Loucy (cell line): ENCODE data around the gene EPB41L2.
A peak's percentile ranks its signal among the peaks of the same experiment; 100 is the strongest.

Experiments used
- H2AFZ ChIP-seq: fragments of 200-600 bp; sonication (generic); 2 replicates; pipeline ENCODE4 v1.6.0; 2016; ENCODE audit warnings: antibody characterized with exemption, mild to moderate bottlenecking, low read length, moderate library complexity
- H3F3A ChIP-seq: fragments of 200-600 bp; 2 replicates; pipeline ENCODE4 v1.6.0; 2016; ENCODE audit warnings: antibody characterized with exemption, low read depth, mild to moderate bottlenecking
- H3K27me3 ChIP-seq: fragments of 200-600 bp; sonication (generic); 2 replicates; pipeline ENCODE4 v1.6.1; 2014; ENCODE audit warnings: low read length, mild to moderate bottlenecking; ENCODE audit not compliant: insufficient read depth, poor library complexity, severe bottlenecking
- H3K36me3 ChIP-seq: fragments of 200-600 bp; sonication (generic); 2 replicates; pipeline ENCODE4 v1.6.1; 2016; ENCODE audit warnings: low read length; ENCODE audit not compliant: insufficient read depth
- H3K4me1 ChIP-seq: fragments of 200-600 bp; sonication (generic); 2 replicates; pipeline ENCODE4 v1.5.1; 2014; ENCODE audit warnings: low read length, mild to moderate bottlenecking; ENCODE audit not compliant: insufficient read depth, poor library complexity, severe bottlenecking
- H3K4me2 ChIP-seq: fragments of 200-600 bp; sonication (generic); 2 replicates; pipeline ENCODE4 v1.6.0; 2014; ENCODE audit warnings: antibody characterized with exemption, low read length, low read depth, mild to moderate bottlenecking; ENCODE audit not compliant: poor library complexity, severe bottlenecking
- H3K4me3 ChIP-seq: fragments of 200-600 bp; sonication (generic); 2 replicates; pipeline ENCODE4 v1.5.1; 2014; ENCODE audit warnings: low read length, mild to moderate bottlenecking, mixed read lengths; ENCODE audit not compliant: poor library complexity, severe bottlenecking
- H3K79me2 ChIP-seq: fragments of 200-600 bp; sonication (generic); 2 replicates; pipeline ENCODE4 v1.6.1; 2014; ENCODE audit warnings: low read length; ENCODE audit not compliant: insufficient read depth
- H3K9ac ChIP-seq: fragments of 200-600 bp; sonication (generic); 2 replicates; pipeline ENCODE4 v1.6.0; 2014; ENCODE audit warnings: mild to moderate bottlenecking, low read depth, low read length, moderate library complexity; ENCODE audit not compliant: poor library complexity, severe bottlenecking
- H3K9me2 ChIP-seq: fragments of 200-600 bp; sonication (generic); replicated peaks from 2 replicates; pipeline ENCODE4 v1.6.1; 2016; ENCODE audit warnings: low read depth, low read length, mixed read lengths
- H3K9me3 ChIP-seq: fragments of 200-600 bp; sonication (generic); 2 replicates; pipeline ENCODE4 v1.6.1; 2014; ENCODE audit warnings: mild to moderate bottlenecking, antibody characterized with exemption, low read length, low read depth; ENCODE audit not compliant: insufficient read depth
- H4K20me1 ChIP-seq: fragments of 200-600 bp; sonication (generic); 2 replicates; pipeline ENCODE4 v1.6.0; 2014; ENCODE audit warnings: antibody characterized with exemption, low read length, mild to moderate bottlenecking; ENCODE audit not compliant: insufficient read depth, poor library complexity, severe bottlenecking
- EZH2phosphoT487 ChIP-seq: fragments of 200-600 bp; IDR thresholded peaks from 2 replicates; pipeline ENCODE4 v1.6.1; 2018; ENCODE audit warnings: antibody characterized with exemption, mild to moderate bottlenecking, moderate library complexity, borderline replicate concordance
- TF ChIP-seq, protein P1 (sequence below): fragments of 200-600 bp; sonication (generic); conservative IDR thresholded peaks from 2 replicates; pipeline ENCODE4 v1.5.1; 2014; ENCODE audit warnings: mild to moderate bottlenecking, antibody characterized with exemption, low read length

The EPB41L2 gene

DNA sequence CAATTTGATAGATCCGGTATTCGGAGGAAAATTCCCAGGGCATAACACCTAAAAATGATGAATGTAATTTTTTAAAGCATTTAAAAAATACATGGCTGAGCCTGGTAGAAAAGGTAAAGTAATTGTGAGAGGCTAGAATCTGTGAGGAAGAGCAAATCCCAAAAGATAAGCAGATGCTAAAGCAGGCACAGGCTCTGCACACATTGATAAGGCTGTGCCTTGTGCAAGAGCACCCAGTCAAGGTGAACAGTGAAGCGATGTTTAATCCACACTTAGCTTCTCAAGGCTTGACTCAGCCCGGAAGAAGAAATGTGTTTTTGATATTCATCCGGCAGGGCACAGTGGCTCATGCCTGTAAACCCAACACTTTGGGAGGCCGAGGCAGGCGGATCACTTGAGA is 5.1 kb upstream of the EPB41L2 start:
- Histone ChIP-seq H3K4me2 (no peak overlapping the region), H3K9me2 (no peaks in the 10 kb centered on the region), H3K27me3 (no peaks in the 10 kb centered on the region), H3K4me3 (no peak overlapping the region), H4K20me1 (no peaks in the 10 kb centered on the region), H2AFZ (no peak overlapping the region), H3F3A (no peaks in the 10 kb centered on the region), H3K36me3 (no peaks in the 10 kb centered on the region), H3K9me3 (no peaks in the 10 kb centered on the region), H3K9ac (no peak overlapping the region), H3K4me1 (peaks cover 6% of the 10 kb centered on the region), H3K79me2 (no peaks in the 10 kb centered on the region)
- TF ChIP-seq, protein P1, sequence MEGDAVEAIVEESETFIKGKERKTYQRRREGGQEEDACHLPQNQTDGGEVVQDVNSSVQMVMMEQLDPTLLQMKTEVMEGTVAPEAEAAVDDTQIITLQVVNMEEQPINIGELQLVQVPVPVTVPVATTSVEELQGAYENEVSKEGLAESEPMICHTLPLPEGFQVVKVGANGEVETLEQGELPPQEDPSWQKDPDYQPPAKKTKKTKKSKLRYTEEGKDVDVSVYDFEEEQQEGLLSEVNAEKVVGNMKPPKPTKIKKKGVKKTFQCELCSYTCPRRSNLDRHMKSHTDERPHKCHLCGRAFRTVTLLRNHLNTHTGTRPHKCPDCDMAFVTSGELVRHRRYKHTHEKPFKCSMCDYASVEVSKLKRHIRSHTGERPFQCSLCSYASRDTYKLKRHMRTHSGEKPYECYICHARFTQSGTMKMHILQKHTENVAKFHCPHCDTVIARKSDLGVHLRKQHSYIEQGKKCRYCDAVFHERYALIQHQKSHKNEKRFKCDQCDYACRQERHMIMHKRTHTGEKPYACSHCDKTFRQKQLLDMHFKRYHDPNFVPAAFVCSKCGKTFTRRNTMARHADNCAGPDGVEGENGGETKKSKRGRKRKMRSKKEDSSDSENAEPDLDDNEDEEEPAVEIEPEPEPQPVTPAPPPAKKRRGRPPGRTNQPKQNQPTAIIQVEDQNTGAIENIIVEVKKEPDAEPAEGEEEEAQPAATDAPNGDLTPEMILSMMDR, result no peak
- TF ChIP-seq EZH2phosphoT487, result no peak

DNA sequence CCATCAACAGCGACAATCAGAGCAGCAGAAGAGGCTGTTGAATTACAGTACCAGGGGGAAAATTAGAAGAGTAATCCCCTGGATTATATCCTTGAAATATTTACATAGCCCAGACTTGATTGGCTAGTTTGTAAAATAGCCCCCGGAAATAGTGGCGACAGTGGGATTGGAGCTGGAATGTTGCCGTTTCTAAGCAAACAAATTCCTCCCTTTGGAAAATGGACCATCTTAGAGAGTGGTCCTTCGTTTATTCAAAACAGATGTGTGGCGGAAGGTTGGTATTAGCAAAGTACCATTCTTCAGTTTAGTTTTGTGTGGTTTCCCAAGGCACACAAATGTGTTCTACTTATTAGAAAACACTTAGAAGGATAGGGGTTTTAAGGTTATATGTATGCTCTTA is 4.5 kb upstream of the EPB41L2 start:
- no peak overlapping the region for H3K4me3 ChIP-seq
- no peaks in the 10 kb centered on the region for H3K36me3 ChIP-seq
- no peaks in the 10 kb centered on the region for H3F3A ChIP-seq
- no peaks in the 10 kb centered on the region for H3K9me2 ChIP-seq
- H3K79me2 ChIP-seq, result peaks cover 5% of the 10 kb centered on the region
- TF ChIP-seq, protein P1, result no peak
- TF ChIP-seq EZH2phosphoT487, result no peak
- no peak overlapping the region for H3K4me2 ChIP-seq
- no peak overlapping the region for H2AFZ ChIP-seq
- no peak overlapping the region for H3K9ac ChIP-seq
- H3K4me1 ChIP-seq, result peaks cover 6% of the 10 kb centered on the region
- H3K9me3 ChIP-seq, result no peaks in the 10 kb centered on the region
- no peaks in the 10 kb centered on the region for H3K27me3 ChIP-seq
- no peaks in the 10 kb centered on the region for H4K20me1 ChIP-seq

DNA sequence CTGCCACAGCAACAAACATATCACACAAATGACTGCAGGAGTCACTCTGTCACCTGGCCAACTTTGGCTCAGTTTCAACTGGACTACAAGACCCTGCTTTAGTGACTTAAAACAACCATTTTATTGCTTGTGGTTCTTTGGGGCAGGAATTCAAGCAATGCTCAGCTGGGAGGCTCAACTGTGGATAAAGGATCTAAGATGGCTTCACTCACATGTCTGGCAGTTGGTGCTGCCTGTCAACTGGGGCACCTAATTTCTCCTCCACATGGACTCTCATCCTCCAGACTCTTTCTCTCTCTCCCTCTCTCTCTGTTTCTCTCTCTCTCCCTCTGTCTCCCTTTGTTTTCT is 2.8 kb upstream of the EPB41L2 start:
- H2AFZ ChIP-seq, result peak overlapping the region; percentile 57

More for the DNA sequence above, 2.8 kb upstream of the EPB41L2 start:
- Histone ChIP-seq H3K79me2 (peaks cover 21% of the 10 kb centered on the region), H3K36me3 (no peaks in the 10 kb centered on the region), H3F3A (no peaks in the 10 kb centered on the region), H3K9me2 (no peaks in the 10 kb centered on the region), H3K27me3 (no peaks in the 10 kb centered on the region), H3K4me1 (peaks cover 15% of the 10 kb centered on the region), H3K9me3 (no peaks in the 10 kb centered on the region), H3K4me3 (no peak overlapping the region), H4K20me1 (peaks cover 4% of the 10 kb centered on the region), H3K9ac (no peak overlapping the region), H3K4me2 (no peak overlapping the region)
- no peak for TF ChIP-seq EZH2phosphoT487
- TF ChIP-seq, protein P1, result no peak
